IPS-18c (cell line): ENCODE results near the gene ADCY3.

Experiments used
- H3K4me3 ChIP-seq: 2 replicates; pipeline ENCODE4 v1.7.0; 2013; ENCODE audit warnings: low read depth, mild to moderate bottlenecking, low read length, moderate library complexity; ENCODE audit not compliant: insufficient read depth
- H3K9me3 ChIP-seq: one replicate; pipeline ENCODE4 v1.6.1; 2013; ENCODE audit warnings: mild to moderate bottlenecking, low read length, moderate library complexity; ENCODE audit not compliant: control insufficient read depth, insufficient read depth

ADCY3 gene

DNA sequence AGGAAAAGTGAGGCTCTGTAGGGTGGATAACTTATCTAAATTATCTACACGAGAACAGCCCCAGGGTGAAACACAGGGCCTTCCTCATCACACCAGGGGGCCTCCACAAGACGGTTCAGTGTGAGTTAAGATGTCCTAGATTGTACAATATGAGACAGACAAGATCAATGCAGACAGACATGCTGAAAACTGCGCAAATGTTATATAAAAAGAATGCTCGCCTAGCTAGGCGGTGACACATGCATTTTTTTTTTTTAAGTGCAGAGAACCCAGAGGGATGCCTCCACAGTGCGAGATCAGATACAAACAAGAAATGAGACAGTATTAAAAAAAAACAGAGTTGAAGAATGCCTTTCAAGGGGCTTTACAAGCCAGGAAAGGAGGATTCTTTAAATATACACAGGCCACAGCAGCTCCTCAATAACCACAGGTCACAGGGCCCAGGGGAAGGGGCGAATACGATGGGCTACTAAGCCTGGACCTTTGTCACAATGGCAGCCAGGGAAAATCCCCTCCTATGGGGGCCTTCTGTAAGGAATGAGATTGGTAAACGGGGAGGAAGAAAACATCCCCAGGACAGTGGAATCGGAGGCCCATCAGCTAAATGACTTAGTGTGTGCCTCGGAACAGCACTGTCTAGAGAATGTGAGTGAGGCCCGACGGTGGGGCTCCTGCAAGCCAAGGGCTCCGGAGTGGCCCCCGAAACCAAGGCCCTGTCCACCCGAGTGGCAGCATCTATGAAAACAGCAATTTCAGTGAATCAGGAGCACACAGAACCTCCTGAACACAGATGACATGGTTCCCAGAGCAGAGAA lies 48.9 kb downstream of the ADCY3 start:
- peaks cover 2% of the 10 kb centered on the region for H3K9me3 ChIP-seq
- no peak overlapping the region for H3K4me3 ChIP-seq

- H3K9me3 ChIP-seq, result peaks cover 2% of the 10 kb centered on the region
- H3K4me3 ChIP-seq, result no peak overlapping the region
Measured at GRCh38 chr2:24870440-24870839, 49.6 kb downstream of the ADCY3 start.

- peaks cover 2% of the 10 kb centered on the region for H3K9me3 ChIP-seq
- H3K4me3 ChIP-seq, result no peak overlapping the region
Measured at GRCh38 chr2:24866946-24867345, 53.1 kb downstream of the ADCY3 start.

- Histone ChIP-seq H3K4me3 (no peak overlapping the region), H3K9me3 (no peaks in the 10 kb centered on the region)
Measured at GRCh38 chr2:24863641-24864040, 56.4 kb downstream of the ADCY3 start.

DNA sequence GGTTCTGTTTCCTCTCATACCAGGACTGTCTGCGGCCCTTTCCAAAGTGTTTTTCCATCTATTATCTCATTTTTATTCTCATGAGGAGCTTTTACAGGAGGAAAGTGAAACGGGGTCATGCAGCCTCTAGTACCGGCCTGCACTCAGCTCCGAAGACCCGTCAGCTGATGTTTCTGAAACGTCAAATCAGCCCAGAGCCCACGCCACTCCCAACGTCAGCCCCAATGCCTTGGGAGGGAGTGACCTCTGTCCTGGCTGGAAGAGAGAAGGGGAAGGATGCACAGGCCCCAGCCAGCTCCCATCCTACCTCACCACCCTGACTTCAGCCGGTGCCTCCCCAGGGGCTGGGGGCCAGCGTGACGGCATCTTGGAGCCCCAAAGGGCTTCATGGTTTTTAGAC lies 58.5 kb downstream of the ADCY3 start:
- H3K9me3 ChIP-seq, result no peaks in the 10 kb centered on the region

GRCh38 chr2:24860631-24861030 lies 59.4 kb downstream of the ADCY3 start:
- no peaks in the 10 kb centered on the region for H3K9me3 ChIP-seq
- H3K4me3 ChIP-seq, result no peak overlapping the region

More for the DNA sequence above, 58.5 kb downstream of the ADCY3 start:
- H3K4me3 ChIP-seq, result no peak overlapping the region

- Histone ChIP-seq H3K4me3 (no peak overlapping the region), H3K9me3 (no peaks in the 10 kb centered on the region)
Measured at GRCh38 chr2:24859968-24860600, 60.0 kb downstream of the ADCY3 start.

DNA sequence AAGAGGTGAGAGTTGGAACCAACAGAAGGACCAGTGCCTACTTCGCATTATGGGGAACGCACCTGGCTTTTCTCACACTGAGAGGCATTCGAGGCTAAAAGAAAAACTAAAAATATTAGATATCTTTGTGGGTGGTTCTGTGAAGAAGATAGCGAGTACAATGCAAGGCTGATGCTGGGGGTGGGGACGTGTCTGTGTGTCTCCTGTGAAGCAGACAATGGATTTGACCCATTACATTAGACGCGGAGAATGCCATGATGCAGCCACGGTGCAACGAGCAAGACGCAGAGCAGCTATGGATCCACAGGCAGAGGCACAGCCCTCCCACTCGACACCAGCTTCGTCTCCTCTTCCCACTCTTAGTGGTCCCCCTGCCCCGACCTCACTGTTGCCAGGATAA lies 61.0 kb downstream of the ADCY3 start:
- Histone ChIP-seq H3K4me3 (no peak overlapping the region), H3K9me3 (no peaks in the 10 kb centered on the region)

DNA sequence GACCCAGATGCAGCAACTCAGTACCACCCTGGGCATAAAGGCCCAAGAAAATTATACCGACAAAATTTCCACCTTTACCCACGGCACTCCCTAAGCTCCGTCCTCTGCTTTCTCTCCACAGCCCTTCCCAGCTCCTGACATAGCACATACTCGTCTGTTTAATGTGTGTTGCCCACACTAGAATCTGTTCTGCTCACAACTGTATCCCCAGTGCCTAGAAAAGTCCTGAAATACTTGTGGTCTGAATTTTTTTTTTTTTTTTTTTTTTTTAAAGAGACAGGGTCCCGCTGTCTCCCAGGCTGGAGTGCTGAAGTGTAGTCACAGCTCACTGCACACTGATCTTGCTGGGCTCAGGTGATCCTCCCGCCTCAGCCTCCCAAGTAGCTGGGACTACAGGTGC lies 62.3 kb downstream of the ADCY3 start:
- Histone ChIP-seq H3K4me3 (no peak overlapping the region), H3K9me3 (no peaks in the 10 kb centered on the region)

DNA sequence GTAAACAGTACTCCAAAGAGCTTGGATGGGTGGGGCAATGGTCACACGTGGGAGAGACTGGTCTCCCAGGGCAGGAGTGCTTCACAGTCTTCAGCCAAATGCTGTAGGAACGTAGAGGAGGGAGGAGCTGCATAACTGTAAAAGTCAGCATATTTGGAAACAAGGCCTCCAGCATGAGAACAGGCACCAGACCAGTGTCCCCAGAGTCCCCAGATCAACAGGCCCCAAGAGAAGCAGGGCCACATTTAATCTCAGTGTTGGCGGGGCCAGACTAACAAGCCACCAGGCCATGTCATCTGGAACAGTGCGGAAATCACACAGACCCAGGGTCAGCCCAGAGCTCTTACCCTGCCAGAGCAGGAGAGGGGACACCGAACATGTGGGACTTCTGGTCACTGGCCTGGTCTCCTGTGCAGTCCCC lies 63.2 kb downstream of the ADCY3 start:
- no peaks in the 10 kb centered on the region for H3K9me3 ChIP-seq

DNA sequence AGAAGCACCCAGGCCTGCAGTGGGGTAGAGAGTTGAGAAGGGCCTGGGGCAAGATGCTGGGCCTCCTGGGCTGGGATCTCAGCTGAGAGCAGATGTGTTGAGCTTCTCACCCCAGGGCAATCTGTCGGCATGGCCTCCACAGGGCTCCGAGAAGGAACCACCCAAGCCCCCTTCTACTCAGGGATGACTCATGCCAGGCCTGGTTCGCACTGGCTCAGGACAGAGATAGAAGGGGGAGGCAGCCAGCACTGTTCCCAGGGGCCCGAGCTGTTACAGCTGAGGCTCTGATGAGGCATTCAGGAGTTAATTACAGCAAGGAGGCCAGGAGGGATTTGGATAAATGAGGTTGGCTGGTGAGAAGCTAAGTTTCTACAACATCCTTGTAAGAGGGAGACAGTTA lies 64.3 kb downstream of the ADCY3 start:
- no peak overlapping the region for H3K4me3 ChIP-seq
- no peaks in the 10 kb centered on the region for H3K9me3 ChIP-seq

More for the DNA sequence above, 63.2 kb downstream of the ADCY3 start:
- no peak overlapping the region for H3K4me3 ChIP-seq

DNA sequence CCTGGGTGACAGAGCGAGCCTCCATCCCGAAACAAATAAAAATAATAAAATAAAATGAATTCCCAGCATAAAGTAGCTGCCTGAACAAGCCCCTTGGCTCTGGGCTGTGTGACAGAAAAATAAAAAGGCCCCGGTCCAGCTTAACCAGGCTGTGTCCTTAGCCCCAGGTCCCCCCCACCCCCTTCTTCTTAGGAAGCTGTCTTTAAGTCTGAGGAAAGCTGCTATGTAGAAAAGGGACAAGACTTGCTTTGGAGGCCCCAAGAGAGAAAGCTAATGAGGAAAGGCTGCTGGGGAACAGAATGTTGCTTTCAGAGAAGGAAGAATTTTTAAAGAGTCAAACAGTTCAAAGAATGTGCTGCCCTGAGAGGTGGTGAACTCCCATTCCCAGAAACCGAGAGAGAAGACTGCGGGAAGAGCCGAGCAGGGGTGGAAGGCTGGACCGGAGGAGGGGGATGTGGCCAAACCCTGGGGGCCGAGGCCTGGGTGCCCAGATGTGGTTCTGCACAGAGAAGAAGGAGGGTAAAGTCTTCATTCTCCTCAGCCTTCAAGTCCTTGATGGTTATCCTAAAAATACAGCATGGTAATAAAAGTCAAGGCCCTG lies 64.9 kb downstream of the ADCY3 start:
- Histone ChIP-seq H3K9me3 (no peaks in the 10 kb centered on the region), H3K4me3 (no peak overlapping the region)

DNA sequence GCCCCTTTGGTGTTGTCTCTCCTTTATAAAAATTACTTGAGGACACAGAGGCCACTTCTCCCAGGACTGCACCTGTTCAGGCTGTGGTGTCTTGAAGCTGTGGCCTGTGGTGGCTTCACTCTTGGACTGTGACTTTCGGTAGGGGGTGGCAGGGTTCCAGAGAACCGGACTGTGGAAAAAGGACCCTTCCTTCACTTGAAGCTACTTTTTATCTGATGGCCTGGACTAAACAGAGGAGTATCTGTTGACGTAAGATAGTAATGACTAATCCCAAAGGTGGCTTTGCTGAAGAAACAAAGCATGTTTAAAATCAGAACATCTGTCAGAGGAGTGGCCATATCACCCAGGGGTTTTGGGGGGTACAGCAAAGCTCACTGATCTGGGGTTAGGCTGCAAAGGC lies 66.0 kb downstream of the ADCY3 start:
- H3K9me3 ChIP-seq, result no peaks in the 10 kb centered on the region
- H3K4me3 ChIP-seq, result no peak overlapping the region

DNA sequence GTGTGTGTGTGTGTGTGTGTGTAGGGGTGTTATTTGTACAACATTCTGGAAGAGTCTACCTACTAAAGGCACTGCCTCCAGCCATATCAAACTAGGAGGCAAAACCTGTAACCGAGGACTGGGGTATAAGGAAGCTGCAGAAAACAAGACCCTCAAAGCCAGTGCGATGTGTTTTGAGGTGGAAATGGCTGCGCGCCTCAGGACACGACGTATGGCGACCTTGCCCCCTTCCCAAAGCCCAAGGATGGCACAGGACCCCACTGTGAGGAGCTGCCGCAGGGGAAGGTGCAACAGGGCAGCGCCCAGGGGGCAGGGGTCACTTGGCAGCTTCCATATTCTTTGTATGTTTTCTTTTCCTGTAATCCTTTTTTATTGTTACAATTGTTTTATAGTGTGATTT lies 67.0 kb downstream of the ADCY3 start:
- H3K9me3 ChIP-seq, result no peaks in the 10 kb centered on the region

GRCh38 chr2:24852431-24853020 lies 67.5 kb downstream of the ADCY3 start:
- Histone ChIP-seq H3K4me3 (no peak overlapping the region), H3K9me3 (peaks cover 2% of the 10 kb centered on the region)

More for the DNA sequence above, 67.0 kb downstream of the ADCY3 start:
- no peak overlapping the region for H3K4me3 ChIP-seq

GRCh38 chr2:24852026-24852425 lies 68.0 kb downstream of the ADCY3 start:
- no peak overlapping the region for H3K4me3 ChIP-seq
- H3K9me3 ChIP-seq, result peaks cover 4% of the 10 kb centered on the region

- Histone ChIP-seq H3K4me3 (no peak overlapping the region), H3K9me3 (peaks cover 7% of the 10 kb centered on the region)
Measured at GRCh38 chr2:24850944-24851343, 69.1 kb downstream of the ADCY3 start.

DNA sequence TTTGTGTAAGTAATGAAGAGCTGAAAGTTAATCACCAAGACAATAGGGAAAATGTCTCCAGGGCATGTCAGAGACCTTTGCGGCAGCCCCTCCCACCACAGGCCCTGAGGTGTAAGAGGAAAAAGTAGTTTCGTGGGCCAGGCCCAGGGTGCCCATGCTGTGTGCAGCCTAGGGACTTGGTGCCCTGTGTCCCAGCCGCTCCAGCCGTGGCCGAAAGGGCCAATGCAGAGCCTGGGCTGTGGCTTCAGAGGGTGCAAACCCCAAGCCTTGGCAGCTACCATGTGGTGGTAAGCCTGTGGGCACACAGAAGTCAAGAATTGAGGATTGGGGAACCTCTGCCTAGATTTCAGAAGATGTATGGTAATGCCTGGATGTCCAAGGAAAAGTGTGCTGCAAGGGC lies 74.3 kb downstream of the ADCY3 start:
- H3K9me3 ChIP-seq, result peaks cover 10% of the 10 kb centered on the region
- H3K4me3 ChIP-seq, result no peak overlapping the region
